HEK293T (cell line): ENCODE measurements around the gene SP3.

ENCODE experiments used
- ARNT ChIP-seq: fragments of 450-650 bp; IDR thresholded peaks from 2 replicates; pipeline ENCODE4 v1.6.1; 2017; ENCODE audit warnings: mild to moderate bottlenecking
- BHLHE40 ChIP-seq: fragments of 450-650 bp; IDR thresholded peaks from 2 replicates; pipeline ENCODE4 v1.6.1; 2016; ENCODE audit warnings: mild to moderate bottlenecking, moderate library complexity, borderline replicate concordance
- CTBP1 ChIP-seq: fragments of 450-650 bp; IDR thresholded peaks from 2 replicates; pipeline ENCODE4 v1.6.1; 2016; ENCODE audit warnings: borderline replicate concordance
- ELF4 ChIP-seq: fragments of 450-650 bp; IDR thresholded peaks from 2 replicates; pipeline ENCODE4 v1.6.1; 2017; ENCODE audit warnings: antibody characterized with exemption
- FOXA1 ChIP-seq: fragments of 450-650 bp; IDR thresholded peaks from 2 replicates; pipeline ENCODE4 v1.6.1; 2016; ENCODE audit warnings: mild to moderate bottlenecking
- FOXK2 ChIP-seq: fragments of 450-650 bp; IDR thresholded peaks from 2 replicates; pipeline ENCODE4 v1.6.1; 2016; ENCODE audit warnings: mild to moderate bottlenecking
- FOXM1 ChIP-seq: fragments of 450-650 bp; IDR thresholded peaks from 2 replicates; pipeline ENCODE4 v1.6.1; 2017; ENCODE audit warnings: mild to moderate bottlenecking, borderline replicate concordance
- SP1 ChIP-seq: fragments of 450-650 bp; IDR thresholded peaks from 2 replicates; pipeline ENCODE4 v1.6.1; 2017
- SUZ12 ChIP-seq: fragments of 450-650 bp; IDR thresholded peaks from 2 replicates; pipeline ENCODE4 v1.6.1; 2016; ENCODE audit warnings: mild to moderate bottlenecking
- TARDBP ChIP-seq: fragments of 450-650 bp; IDR thresholded peaks from 2 replicates; pipeline ENCODE4 v1.6.1; 2016
- ZNF384 ChIP-seq: fragments of 450-650 bp; IDR thresholded peaks from 2 replicates; pipeline ENCODE4 v1.6.1; 2016

DNA sequence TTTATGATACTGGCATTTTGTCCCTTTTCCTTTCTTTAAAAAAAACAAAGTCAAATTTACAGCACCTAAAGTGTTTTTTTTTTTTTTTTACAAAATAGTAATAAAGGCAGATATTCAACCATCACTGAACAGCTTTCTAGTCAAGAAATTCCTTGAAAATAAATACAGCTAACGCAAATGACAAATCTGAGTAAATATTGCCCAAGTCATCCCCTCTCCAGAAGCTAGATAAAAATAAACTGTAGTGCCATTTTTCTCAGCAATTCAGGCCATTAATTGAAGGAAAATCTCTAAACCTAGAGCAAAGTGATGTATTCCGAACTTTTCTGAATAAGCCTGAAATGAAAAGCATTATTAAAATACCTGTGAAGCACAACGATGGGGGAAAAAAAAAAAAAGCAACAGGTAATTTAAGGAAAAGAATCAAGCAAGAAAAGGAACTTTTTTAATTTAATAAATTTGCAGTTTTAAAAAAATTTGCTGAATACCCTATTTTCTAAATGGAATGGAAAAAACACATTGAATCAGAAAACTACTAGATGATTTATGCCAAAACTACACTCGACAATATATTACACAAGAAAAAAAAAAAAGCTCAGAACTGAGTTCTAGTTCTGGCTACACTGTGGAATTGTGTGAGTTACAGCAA is 6.9 kb downstream of the SP3 start:
- no peak for TF ChIP-seq ELF4
- no peak for TF ChIP-seq FOXA1
- TF ChIP-seq ZNF384: no peak
- no peak for TF ChIP-seq BHLHE40
- TF ChIP-seq FOXK2: no peak
- TF ChIP-seq SP1: no peak
- TF ChIP-seq ARNT: no peak
- TF ChIP-seq TARDBP: no peak
- no peak for TF ChIP-seq SUZ12
- no peak for TF ChIP-seq CTBP1
- TF ChIP-seq FOXM1: no peak
